Measurements from ENCODE around the gene ZDHHC11B. TPM values are rescaled to one million over a fixed set of nuclear protein-coding genes. Genes with fewer than 3 reads are reported as not detected.

ZDHHC11B gene
- total RNA-seq, 1 donor from 2014 or later, result 8.0 TPM

- peaks cover 8% of the 10 kb centered on the region for H3K27me3 ChIP-seq
- H3K9me3 ChIP-seq, result no peaks in the 10 kb centered on the region
- ATAC-seq, result peak; percentile 83
- no peaks in the 10 kb centered on the region for H3K36me3 ChIP-seq
- peak; percentile 87 for DNase-seq
- intact Hi-C loops (cut with DNase I), result loop anchor here (5.0 kb wide), 1 partner anchor 231 kb away; no protein-coding TSS in a partner anchor
- H3K4me1 ChIP-seq, result peaks cover 23% of the 10 kb centered on the region
- TF ChIP-seq CTCF (IDR thresholded peaks at IDR 0.05), result peak; percentile 90
- no peak overlapping the region for H3K4me3 ChIP-seq
- peak overlapping the region; percentile 36 for H3K27ac ChIP-seq
Measured at GRCh38 chr5:671459-672328, 112.8 kb downstream of the ZDHHC11B start.

GRCh38 chr5:670396-671270, 113.9 kb downstream of the ZDHHC11B start:
- H3K9me3 ChIP-seq, result no peaks in the 10 kb centered on the region
- no peak for TF ChIP-seq CTCF (IDR thresholded peaks at IDR 0.05)
- intact Hi-C loops (cut with DNase I), result loop anchor here (5.0 kb wide), 1 partner anchor 232 kb away; no protein-coding TSS in a partner anchor
- no peaks in the 10 kb centered on the region for H3K36me3 ChIP-seq
- H3K4me1 ChIP-seq, result peaks cover 23% of the 10 kb centered on the region
- ATAC-seq, result no peak
- no peak overlapping the region for H3K4me3 ChIP-seq
- no peak overlapping the region for H3K27ac ChIP-seq
- DNase-seq, result peak; percentile 62
- peaks cover 8% of the 10 kb centered on the region for H3K27me3 ChIP-seq

GRCh38 chr5:669842-670395, 114.6 kb downstream of the ZDHHC11B start:
- Histone ChIP-seq H3K36me3 (peaks cover 3% of the 10 kb centered on the region), H3K4me1 (peaks cover 23% of the 10 kb centered on the region), H3K4me3 (no peak overlapping the region), H3K27ac (no peak overlapping the region), H3K9me3 (no peaks in the 10 kb centered on the region), H3K27me3 (peaks cover 8% of the 10 kb centered on the region)
- intact Hi-C loops (cut with DNase I), result loop anchor here (5.0 kb wide), 1 partner anchor 232 kb away; no protein-coding TSS in a partner anchor
- DNase-seq, result peak; percentile 61
- no peak for TF ChIP-seq CTCF (IDR thresholded peaks at IDR 0.05)
- no peak for ATAC-seq

GRCh38 chr5:669111-669841, 115.3 kb downstream of the ZDHHC11B start:
- Histone ChIP-seq H3K36me3 (peaks cover 10% of the 10 kb centered on the region), H3K9me3 (no peaks in the 10 kb centered on the region), H3K27ac (no peak overlapping the region), H3K27me3 (peaks cover 8% of the 10 kb centered on the region), H3K4me1 (peaks cover 23% of the 10 kb centered on the region), H3K4me3 (no peak overlapping the region)
- DNase-seq, result peak; percentile 65
- intact Hi-C loops (cut with DNase I), result no loop called here
- peak; percentile 56 for TF ChIP-seq CTCF (IDR thresholded peaks at IDR 0.05)
- ATAC-seq, result peak; percentile 24

All from upper lobe of right lung (tissue), 1 donor.